GM19324 (cell line): ENCODE measurements around the gene ZNF771.
"Not testable (repeated sequence)": the region's sequence is repeated elsewhere in the genome, so short reads cannot be mapped to it uniquely, and the experiment has no call there.

ENCODE experiments used
- ATAC-seq: cut with Tn5 transposase; IDR thresholded peaks from one replicate; pipeline ENCODE4 v1.9.1; 2021; ENCODE audit warnings: mild to moderate bottlenecking, moderate library complexity; ENCODE audit not compliant: unreplicated experiment, low FRiP score

The ZNF771 gene

GRCh38 chr16:30458561-30459394 is 51.4 kb downstream of the ZNF771 start:
- peak; percentile 86 for ATAC-seq

GRCh38 chr16:30459456-30459855 is 52.0 kb downstream of the ZNF771 start:
- ATAC-seq, result peak; percentile 7

GRCh38 chr16:30461426-30461825 is 54.0 kb downstream of the ZNF771 start:
- not testable (repeated sequence) for ATAC-seq

GRCh38 chr16:30464078-30464477 is 56.7 kb downstream of the ZNF771 start:
- no peak for ATAC-seq
